NT2/D1 (cell line): ENCODE results near the gene CTNS.

Experiments used
- SUZ12 ChIP-seq: IDR thresholded peaks from 2 replicates; pipeline ENCODE4 v1.6.1; 2011; ENCODE audit not compliant: insufficient read length, insufficient read depth; ENCODE audit errors: extremely low read depth
- YY1 ChIP-seq: IDR thresholded peaks from 2 replicates; pipeline ENCODE4 v1.6.1; 2011; ENCODE audit not compliant: insufficient read length, insufficient read depth
- ZNF274 ChIP-seq: IDR thresholded peaks from 2 replicates; pipeline ENCODE4 v1.6.1; 2011; ENCODE audit warnings: mild to moderate bottlenecking, low read depth, low read length

GRCh38 chr17:3681565-3681964 lies 45.0 kb downstream of the CTNS start:
- TF ChIP-seq ZNF274: no peak
- no peak for TF ChIP-seq SUZ12
- TF ChIP-seq YY1: no peak
